IMR-90 (cell line): ENCODE results near the gene TMC4. TPM values are rescaled to one million over a fixed set of nuclear protein-coding genes. Genes with fewer than 3 reads are reported as not detected.
"Not testable (repeated sequence)": the region's sequence is repeated elsewhere in the genome, so short reads cannot be mapped to it uniquely, and the experiment has no call there.

Experiments used
- ATAC-seq: fragments of 200-7000 bp; cut with Tn5 transposase; 2 replicates; pipeline ENCODE4 v1.9.1; 2020; ENCODE audit warnings: low read depth, mild to moderate bottlenecking, moderate library complexity
- BruUV-seq: library from RNA; stranded (reverse); fragments of 400-500 nt; replicated peaks from 2 replicates; lab custom pipeline; 2021; lab: Mats Ljungman, UMichigan
- CTCF ChIA-PET: fragments of 300-600 bp; formaldehyde crosslinking; extraction: SDS; loops from one replicate; lab custom pipeline; 2021; ENCODE audit warnings: antibody characterized with exemption; lab: Yijun Ruan, JAX
- POLR2A ChIA-PET: fragments of 300-600 bp; sonication (Branson Sonifier 250); formaldehyde crosslinking; loops from one replicate; lab custom pipeline; 2022; ENCODE audit warnings: antibody characterized with exemption; ENCODE audit not compliant: unreplicated experiment; lab: Charles Lee
- DNase-seq: peaks from one replicate; pipeline ENCODE4 v3.0.0; 2013
- H2AFZ ChIP-seq: replicated peaks from 2 replicates; pipeline ENCODE3; 2013; ENCODE audit warnings: low read length, mild to moderate bottlenecking; ENCODE audit not compliant: poor library complexity
- H2AK5ac ChIP-seq: 2 replicates; pipeline ENCODE4 v1.6.1; 2013; ENCODE audit warnings: low read depth, low read length, inconsistent platforms
- H2AK9ac ChIP-seq: replicated peaks from 2 replicates; pipeline ENCODE3; 2013; ENCODE audit warnings: mild to moderate bottlenecking, low read depth, low read length, moderate library complexity; ENCODE audit not compliant: poor library complexity
- H2BK120ac ChIP-seq: 2 replicates; pipeline ENCODE4 v1.6.1; 2013; ENCODE audit warnings: low read depth, low read length, inconsistent platforms
- H2BK15ac ChIP-seq: 3 replicates; pipeline ENCODE4 v1.6.1; 2013; ENCODE audit warnings: low read depth, low read length, inconsistent platforms
- H2BK20ac ChIP-seq: 2 replicates; pipeline ENCODE4 v1.6.1; 2013; ENCODE audit warnings: low read depth, mild to moderate bottlenecking, inconsistent platforms, low read length, moderate library complexity
- H2BK5ac ChIP-seq: 2 replicates; pipeline ENCODE4 v1.6.1; 2013; ENCODE audit warnings: mild to moderate bottlenecking, low read depth, low read length, inconsistent platforms; ENCODE audit not compliant: poor library complexity, severe bottlenecking
- H3K14ac ChIP-seq: replicated peaks from 2 replicates; pipeline ENCODE4 v1.6.1; 2013; ENCODE audit warnings: low read depth, low read length, inconsistent platforms
- H3K18ac ChIP-seq: 2 replicates; pipeline ENCODE4 v1.6.1; 2013; ENCODE audit warnings: low read depth, low read length, control low read depth
- H3K23ac ChIP-seq: 2 replicates; pipeline ENCODE4 v1.6.1; 2013; ENCODE audit warnings: low read depth, low read length, inconsistent platforms
- H3K27ac ChIP-seq: 2 replicates; pipeline ENCODE4 v1.5.1; 2013; ENCODE audit warnings: mild to moderate bottlenecking, control low read depth, low read length; ENCODE audit not compliant: insufficient read depth
- H3K27me3 ChIP-seq: 2 replicates; pipeline ENCODE4 v1.6.1; 2013; ENCODE audit warnings: low read length; ENCODE audit not compliant: control insufficient read depth, insufficient read depth
- H3K36me3 ChIP-seq: 2 replicates; pipeline ENCODE4 v1.6.1; 2013; ENCODE audit warnings: low read length, mixed read lengths; ENCODE audit not compliant: control insufficient read depth, insufficient read depth
- H3K4ac ChIP-seq: 2 replicates; pipeline ENCODE4 v1.6.1; 2013; ENCODE audit warnings: low read depth, low read length, inconsistent platforms
- H3K4me1 ChIP-seq: 2 replicates; pipeline ENCODE4 v1.6.1; 2013; ENCODE audit warnings: low read length, mixed read lengths; ENCODE audit not compliant: control insufficient read depth, insufficient read depth
- H3K4me2 ChIP-seq: 2 replicates; pipeline ENCODE4 v1.6.1; 2013; ENCODE audit warnings: low read depth, mild to moderate bottlenecking, control low read depth, low read length, moderate library complexity
- H3K4me3 ChIP-seq: 2 replicates; pipeline ENCODE4 v1.5.1; 2013; ENCODE audit warnings: low read depth, mild to moderate bottlenecking, control low read depth, low read length, moderate library complexity; ENCODE audit not compliant: insufficient read depth
- H3K56ac ChIP-seq: 2 replicates; pipeline ENCODE4 v1.6.1; 2013; ENCODE audit warnings: low read length, inconsistent platforms; ENCODE audit not compliant: insufficient read depth; ENCODE audit errors: extremely low read depth
- H3K79me1 ChIP-seq, 2 experiments: 2 replicates each; pipeline ENCODE4 v1.6.1; 2013; ENCODE audit warnings: low read length in 2 of 2, inconsistent platforms in 1 of 2, low read depth in 1 of 2
- H3K9ac ChIP-seq: 2 replicates; pipeline ENCODE4 v1.6.1; 2013; ENCODE audit warnings: low read depth, low read length, control low read depth
- H3K9me1 ChIP-seq: 2 replicates; pipeline ENCODE4 v1.6.1; 2013; ENCODE audit warnings: low read length, inconsistent platforms; ENCODE audit not compliant: insufficient read depth
- H3K9me3 ChIP-seq: 2 replicates; pipeline ENCODE4 v1.6.1; 2013; ENCODE audit warnings: low read length; ENCODE audit not compliant: control insufficient read depth, insufficient read depth
- H4K20me1 ChIP-seq: 2 replicates; pipeline ENCODE4 v1.6.1; 2013; ENCODE audit warnings: low read length, inconsistent platforms; ENCODE audit not compliant: insufficient read depth
- H4K5ac ChIP-seq: 2 replicates; pipeline ENCODE4 v1.6.1; 2013; ENCODE audit warnings: mild to moderate bottlenecking, low read depth, low read length, control low read depth
- H4K8ac ChIP-seq, 2 experiments: 2 replicates each; pipeline ENCODE4 v1.6.1; 2013; ENCODE audit warnings: low read depth in 2 of 2, low read length in 2 of 2, control low read depth in 1 of 2, inconsistent platforms in 1 of 2
- H4K91ac ChIP-seq: 2 replicates; pipeline ENCODE4 v1.6.1; 2013; ENCODE audit warnings: low read depth, low read length, inconsistent platforms; ENCODE audit not compliant: insufficient read depth
- WGBS, 2 experiments: methylation state at CpG; one replicate each; pipeline versions ENCODE4 v1.1.5 to v1.1.7; 2013; ENCODE audit warnings: missing lambda C conversion rate in 2 of 2; ENCODE audit not compliant: insufficient read length in 1 of 2; ENCODE audit errors: extremely low coverage in 2 of 2; 5-methylcytosine and 5-hydroxymethylcytosine counted together
- dilution Hi-C: fragments of 300-500 bp; cut with HindIII; formaldehyde crosslinking; loops from one replicate; pipeline ENCODE4 v1.14.3; 2018; ENCODE audit warnings: low sequenced_read_pairs; ENCODE audit not compliant: unreplicated experiment
- in situ Hi-C: fragments of 300-500 bp; cut with MboI; formaldehyde crosslinking; loops from 3 replicates; pipeline ENCODE4 v1.14.3; 2019; ENCODE audit warnings: low sequenced_read_pairs, inconsistent platforms, mixed read lengths
- intact Hi-C: fragments of 100-400 bp; cut with micrococcal nuclease; formaldehyde crosslinking; loops from 2 replicates; pipeline ENCODE4 v1.10.0; 2022
- polyA plus RNA-seq, 3 experiments: library from polyadenylated mRNA; depleted of rRNA; stranded (reverse); fragments of >200 nt; gene quantifications; 2 replicates each; pipeline ENCODE4 v1.2.3, GENCODE V29; 2012; ENCODE audit warnings: low replicate concordance in 1 of 3
- total RNA-seq: library from RNA; depleted of rRNA; stranded (reverse); fragments of >200 nt; gene quantifications from 2 replicates; pipeline ENCODE4 v1.2.3, GENCODE V29; 2012

The TMC4 gene
- total and polyA plus RNA-seq, 2 of the 4 experiments (the other 2 are of a cell fraction) = 0.72 to 1.1 TPM

DNA sequence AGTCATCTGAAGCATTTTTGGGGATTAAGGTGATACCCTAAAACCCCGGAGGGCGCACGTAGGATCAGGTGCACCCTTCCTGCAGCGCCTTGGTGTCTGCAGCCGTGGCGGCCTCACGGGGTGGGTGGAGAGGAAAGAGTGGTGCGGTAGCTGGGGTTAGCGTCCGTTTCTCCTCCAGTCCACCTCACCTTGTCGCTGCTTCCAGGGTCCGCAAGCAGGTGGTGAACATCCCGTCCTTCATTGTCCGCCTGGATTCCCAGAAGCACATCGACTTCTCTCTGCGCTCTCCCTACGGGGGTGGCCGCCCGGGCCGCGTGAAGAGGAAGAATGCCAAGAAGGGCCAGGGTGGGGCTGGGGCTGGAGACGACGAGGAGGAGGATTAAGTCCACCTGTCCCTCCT, 34.2 kb upstream of the TMC4 start:
- in situ Hi-C loops = loop anchor here (10.0 kb wide), 1 partner anchor 248 kb away; no protein-coding TSS in a partner anchor
- Histone ChIP-seq H3K9me1 (peaks cover 33% of the 10 kb centered on the region), H3K36me3 (peaks cover 53% of the 10 kb centered on the region), H4K20me1 (peaks cover 91% of the 10 kb centered on the region), H3K4me1 (peaks cover 37% of the 10 kb centered on the region), H3K79me1 (peaks cover 11 to 80% of the 10 kb centered on the region in 2 experiments)
- H3K4me3 ChIP-seq, H3K14ac ChIP-seq, H4K8ac ChIP-seq, H3K9me3 ChIP-seq, H2AK5ac ChIP-seq, H3K23ac ChIP-seq, H3K27me3 ChIP-seq, H4K5ac ChIP-seq, H2BK120ac ChIP-seq, H2BK5ac ChIP-seq, H4K91ac ChIP-seq, intact Hi-C loops, H2BK20ac ChIP-seq, H2AFZ ChIP-seq, H3K9ac ChIP-seq, H2AK9ac ChIP-seq, POLR2A ChIA-PET, H3K56ac ChIP-seq, H2BK15ac ChIP-seq, H3K4me2 ChIP-seq, BruUV-seq, H3K27ac ChIP-seq, CTCF ChIA-PET, DNase-seq, dilution Hi-C loops, ATAC-seq, H3K4ac ChIP-seq, H3K18ac ChIP-seq: not testable (repeated sequence)
- 85% methylated on average over 6 of the region's 23 CpGs; no CpG with 5 or more reads in 1 of the 2 experiments for WGBS, 2 experiments
